Pons (tissue), 1 donor: ENCODE data around the gene ABLIM1.
"Not testable (repeated sequence)": the region's sequence is repeated elsewhere in the genome, so short reads cannot be mapped to it uniquely, and the experiment has no call there.

Experiments used
- DNase-seq: peaks from one replicate; pipeline ENCODE4 v3.0.0-alpha.2; 2016; ENCODE audit warnings: low spot score

The ABLIM1 gene

DNA sequence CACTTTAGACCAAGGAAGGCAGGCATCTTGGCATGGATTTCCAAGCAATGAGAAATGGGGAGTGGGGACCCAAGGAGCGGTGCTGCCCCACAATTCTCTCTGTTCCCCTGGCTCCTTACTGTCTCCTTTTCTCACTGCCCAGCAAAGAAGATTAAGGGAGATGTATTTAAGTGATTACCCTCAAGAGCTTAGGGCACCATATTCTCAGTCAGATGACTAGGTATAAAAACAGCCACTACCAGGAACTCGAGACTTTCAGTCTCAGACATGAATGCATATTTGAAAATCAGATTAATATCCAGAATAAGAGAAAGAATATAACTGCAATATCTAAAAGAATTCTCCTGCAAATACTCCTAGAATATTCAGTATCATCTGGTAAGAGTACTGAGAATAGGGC lies at the start of gene ABLIM1:
ABLIM1 (minus strand) TSS at position 101 of the 400 bp plus-strand sequence; CDS start at position 26, 75 bp downstream.
- DNase-seq, result no peak

- DNase-seq, result no peak
These were observed 48.5 kb upstream of the ABLIM1 start for GRCh38 chr10:114706458-114707055.

GRCh38 chr10:114704679-114705078 lies 46.6 kb upstream of the ABLIM1 start:
- DNase-seq, result peak; percentile 47

- DNase-seq, result no peak
These were observed 45.5 kb upstream of the ABLIM1 start for GRCh38 chr10:114703377-114704107.

DNA sequence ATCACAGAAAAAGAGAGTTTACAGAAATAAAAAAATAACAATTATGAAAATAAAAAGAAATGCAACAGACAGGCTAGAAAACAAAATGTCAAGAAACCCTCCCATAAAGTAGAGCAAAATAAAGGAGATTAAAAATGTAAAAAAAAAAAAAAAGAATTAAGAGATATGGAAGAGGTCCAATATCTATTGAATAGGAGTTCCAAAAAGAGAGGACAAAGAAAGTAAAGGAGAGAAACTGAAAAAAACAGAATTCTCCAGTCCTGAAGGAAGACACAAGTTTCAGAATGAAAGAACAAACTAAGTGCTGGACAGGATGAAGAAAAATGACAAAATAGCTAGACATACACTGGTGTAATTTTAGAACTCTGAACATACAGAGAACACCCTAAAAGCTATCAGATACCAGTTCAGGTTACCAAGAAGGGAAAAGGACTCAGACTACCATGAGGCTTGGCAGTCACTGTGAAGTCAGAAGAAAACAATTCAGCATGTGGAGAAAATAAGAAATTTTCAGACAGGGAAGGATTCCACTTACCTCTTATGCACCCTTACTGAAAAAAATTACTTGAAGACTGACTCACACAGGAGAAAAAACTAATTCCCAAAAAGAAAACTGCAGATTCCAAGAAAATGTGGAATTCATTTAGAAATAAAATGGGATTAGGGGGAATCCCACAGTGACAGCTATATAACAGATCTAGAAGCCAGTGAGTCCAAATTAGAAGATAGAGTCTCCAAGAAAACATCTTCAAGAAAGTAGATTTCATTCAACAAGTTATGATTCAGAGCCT lies 40.4 kb upstream of the ABLIM1 start:
- no peak for DNase-seq

DNA sequence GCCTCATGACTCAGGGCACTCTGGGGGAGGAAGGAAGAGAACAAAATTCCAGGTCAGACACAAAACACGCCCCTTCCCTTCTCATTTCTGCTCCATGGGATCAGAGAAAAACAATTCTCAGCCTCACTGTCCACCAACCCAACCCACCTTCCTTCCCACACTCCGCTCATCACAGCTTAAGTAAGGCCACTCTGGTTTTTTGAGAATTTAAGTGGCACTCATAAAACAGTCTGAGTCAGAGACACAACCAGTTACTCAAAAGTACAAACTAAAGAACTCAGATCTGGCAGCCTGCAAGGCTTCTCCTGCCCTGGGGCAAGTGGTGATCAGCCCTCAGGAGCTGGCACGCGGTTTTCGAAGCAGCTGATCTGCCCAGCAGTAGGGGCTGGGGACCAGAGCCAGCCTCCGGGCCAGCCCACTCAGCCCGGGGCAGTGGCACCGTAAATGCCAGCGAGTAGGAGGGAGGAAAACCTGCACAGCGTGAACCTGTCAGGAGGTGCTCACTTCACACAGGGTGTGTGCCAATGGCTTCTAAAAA lies 39.1 kb upstream of the ABLIM1 start:
- DNase-seq, result no peak

DNA sequence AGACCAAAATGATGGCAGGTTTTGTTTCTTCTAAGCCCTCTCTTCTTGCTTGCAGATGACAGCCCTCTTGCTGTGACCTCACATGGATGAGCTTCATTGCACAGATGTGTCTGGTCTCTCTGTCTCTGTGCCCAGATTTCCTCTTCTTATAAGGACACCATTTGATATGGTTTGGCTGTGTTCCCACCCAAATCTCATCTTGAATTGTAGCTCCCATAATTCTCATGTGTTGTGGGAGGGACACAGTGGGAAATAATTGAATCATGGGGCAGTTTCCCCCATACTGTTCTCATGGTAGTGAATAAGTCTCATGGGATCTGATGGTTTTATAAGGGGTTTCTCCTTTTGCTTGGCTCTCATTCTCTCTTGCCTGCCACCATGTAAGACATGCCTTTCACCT lies 38.2 kb upstream of the ABLIM1 start:
- not testable (repeated sequence) for DNase-seq

- no peak for DNase-seq
These were observed 36.7 kb upstream of the ABLIM1 start for GRCh38 chr10:114694752-114695151.

DNA sequence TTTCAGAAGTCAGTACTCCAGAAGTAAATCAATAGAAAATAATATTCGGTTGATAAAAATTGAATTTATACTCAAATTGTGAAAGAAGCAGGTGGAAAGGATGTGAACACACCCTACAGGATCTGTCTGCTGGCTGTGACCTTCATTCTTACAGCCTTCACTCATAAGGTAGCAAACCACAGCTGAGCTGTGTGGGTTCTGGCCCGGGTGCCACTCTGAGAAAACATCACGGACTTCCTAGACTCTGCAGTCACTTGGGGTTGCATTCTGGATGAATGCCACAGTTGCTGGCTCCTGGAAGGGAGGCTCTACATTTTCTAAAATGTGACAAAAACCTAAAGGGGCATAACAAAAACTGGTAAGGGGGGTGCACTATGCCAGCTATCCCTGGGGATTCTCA lies 36.0 kb upstream of the ABLIM1 start:
- DNase-seq, result no peak

DNA sequence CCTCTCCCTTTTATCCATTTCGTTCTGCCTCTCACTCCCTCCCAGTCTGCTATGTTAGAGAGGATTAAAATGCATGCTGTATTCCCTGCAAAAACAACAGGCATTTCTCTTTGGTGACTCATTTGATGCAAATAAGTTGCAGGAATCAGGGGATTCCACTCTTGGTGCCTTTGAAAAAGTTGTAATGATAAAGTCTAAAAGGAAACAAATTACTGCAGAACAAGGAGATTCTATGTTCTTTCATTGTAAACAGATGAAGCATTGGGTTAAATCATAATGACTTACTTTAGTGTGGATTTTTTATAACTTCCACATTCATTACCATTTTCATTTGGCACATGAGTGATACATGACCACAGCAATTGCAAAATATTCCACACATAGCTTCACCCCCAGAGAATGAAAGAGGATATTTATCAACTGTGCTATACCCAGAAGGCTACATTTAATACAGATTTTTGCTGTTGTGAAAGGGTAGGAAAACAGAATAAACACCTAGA lies 33.4 kb upstream of the ABLIM1 start:
- no peak for DNase-seq

DNA sequence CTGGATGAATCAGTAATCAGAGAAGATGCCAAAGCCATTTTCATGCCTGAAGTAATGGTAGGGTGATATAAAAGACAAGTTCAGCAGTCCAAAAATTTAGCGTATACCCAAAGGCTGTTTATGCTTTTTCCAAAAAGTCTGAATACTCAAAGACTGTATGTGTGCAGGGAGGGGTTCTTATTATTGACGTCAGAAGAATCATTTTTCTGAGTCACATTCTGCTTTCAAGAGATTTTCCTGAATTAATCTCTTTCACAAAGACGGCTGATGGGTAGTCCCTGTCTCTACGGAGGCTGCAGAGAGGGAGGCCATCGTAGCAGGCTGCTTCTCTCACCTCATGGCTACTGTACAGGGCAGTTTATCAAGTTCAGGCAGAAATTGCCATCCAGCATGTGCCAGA lies 30.7 kb upstream of the ABLIM1 start:
- DNase-seq, result no peak

GRCh38 chr10:114687459-114687858 lies 29.4 kb upstream of the ABLIM1 start:
- no peak for DNase-seq

DNA sequence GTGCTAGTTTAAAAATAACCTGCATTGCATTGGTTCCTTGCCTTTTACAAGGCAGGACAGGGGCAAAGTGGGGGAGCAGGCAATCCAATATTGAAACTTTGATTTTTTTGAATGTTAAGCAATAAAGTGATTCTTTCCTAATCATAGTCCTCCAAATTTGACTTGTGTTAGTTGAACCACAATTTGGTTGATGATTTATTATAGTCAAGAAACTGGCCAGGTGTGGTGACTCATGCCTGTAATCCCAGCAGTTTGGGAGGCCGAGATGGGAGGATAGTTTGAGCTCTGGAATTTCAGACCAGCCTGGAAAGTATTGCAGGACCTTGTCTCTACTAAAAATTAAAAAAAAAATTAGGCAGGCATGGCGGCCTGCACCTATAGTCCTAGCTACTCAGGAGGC lies 27.9 kb upstream of the ABLIM1 start:
- DNase-seq, result no peak

DNA sequence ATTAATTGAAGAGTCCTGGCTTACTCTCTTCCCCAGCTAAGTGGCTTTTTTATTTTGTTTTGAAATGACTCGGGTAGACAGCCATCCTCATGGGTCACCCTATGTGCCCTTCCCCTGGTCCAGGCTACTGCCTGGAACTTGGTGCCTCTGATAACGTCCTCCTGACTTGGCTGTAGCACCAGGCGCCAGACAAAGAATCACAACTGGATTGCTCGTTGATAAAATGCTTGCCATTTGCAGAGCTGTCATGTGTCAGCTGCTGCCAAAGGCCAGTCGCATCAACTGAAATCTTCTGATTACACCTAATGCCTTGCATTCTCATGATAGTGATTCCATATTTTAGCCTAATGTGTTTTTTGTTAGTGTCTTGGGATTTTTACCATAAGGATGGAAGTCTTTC lies 27.4 kb upstream of the ABLIM1 start:
- DNase-seq, result no peak

GRCh38 chr10:114684822-114685209 lies 26.7 kb upstream of the ABLIM1 start:
- DNase-seq, result no peak

- DNase-seq, result peak; percentile 35
These were observed 26.2 kb upstream of the ABLIM1 start for GRCh38 chr10:114684084-114684821.

DNA sequence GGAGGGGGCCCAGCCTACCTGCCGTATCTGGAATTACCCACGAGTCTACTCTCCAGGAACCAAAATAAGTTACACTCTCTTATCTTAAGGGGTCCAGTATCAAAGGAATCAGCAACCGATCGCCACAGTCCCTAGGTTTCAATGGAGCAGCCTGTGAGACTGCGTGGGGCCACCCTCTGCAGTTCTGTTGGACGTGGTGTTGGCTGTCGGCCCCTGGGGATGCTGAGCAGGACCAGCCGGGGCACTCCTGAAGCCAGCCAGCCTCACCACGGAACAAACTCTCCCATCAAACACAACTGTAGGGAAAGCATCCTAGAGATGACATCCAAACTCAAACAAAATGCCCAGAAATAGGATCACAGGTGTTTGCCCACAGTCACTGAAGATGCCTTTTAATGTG lies 25.5 kb upstream of the ABLIM1 start:
- no peak for DNase-seq

DNA sequence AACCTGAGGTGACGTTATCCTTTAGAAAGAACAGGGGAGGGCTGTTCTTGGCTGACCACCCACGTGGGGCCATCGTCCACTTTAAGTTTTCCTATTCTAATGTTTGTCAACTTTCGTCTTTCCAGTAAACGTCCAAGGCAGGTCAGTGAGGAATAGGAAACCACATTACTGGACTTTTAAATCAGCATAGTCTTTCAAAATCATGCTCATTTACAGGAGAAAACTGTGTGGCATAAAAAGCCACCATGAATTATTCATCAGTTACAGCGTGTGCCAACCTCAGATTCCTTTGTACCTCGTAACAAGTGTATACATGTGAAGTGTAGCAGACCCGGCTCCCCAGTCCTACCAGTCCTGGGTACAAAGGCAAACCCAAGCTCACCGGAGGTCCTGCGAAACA lies 25.1 kb upstream of the ABLIM1 start:
- no peak for DNase-seq

DNA sequence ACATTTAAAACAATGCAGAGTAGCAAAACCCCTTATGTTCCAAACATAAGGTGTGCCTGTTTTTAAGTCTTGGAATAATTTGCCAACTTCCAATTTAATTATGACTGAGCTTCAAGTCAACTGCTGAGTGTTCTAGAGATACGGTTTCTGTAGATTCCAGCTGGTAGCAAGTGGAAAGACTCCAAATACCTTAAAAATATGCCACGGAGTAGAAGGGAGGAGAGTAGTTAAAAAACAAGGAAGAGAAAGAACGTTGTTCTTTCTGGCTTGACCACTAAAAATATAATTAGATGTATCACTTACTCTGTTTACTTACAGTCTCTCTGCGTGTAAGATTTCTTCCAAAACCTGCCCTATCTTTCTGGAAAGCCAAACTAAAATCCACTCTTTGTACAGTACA lies 24.5 kb upstream of the ABLIM1 start:
- no peak for DNase-seq

DNA sequence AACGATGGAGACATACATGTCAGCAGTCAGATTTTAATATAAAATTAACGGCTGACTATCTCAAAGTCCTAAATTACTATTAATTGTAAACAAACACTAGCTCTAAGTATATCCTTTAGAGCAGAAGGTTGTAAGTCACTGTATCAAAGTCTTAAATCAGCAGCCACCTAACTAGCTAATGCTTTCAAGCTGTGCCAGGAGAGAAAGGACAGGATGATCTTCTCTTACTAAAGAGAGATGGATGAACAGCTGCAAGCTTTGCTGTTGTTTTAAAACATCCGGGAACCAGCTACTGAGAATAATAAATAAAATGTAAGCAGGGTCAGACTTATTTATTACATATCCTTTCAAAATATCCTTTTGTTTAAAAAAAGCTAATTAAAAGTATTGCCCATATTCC lies 24.0 kb upstream of the ABLIM1 start:
- no peak for DNase-seq

DNA sequence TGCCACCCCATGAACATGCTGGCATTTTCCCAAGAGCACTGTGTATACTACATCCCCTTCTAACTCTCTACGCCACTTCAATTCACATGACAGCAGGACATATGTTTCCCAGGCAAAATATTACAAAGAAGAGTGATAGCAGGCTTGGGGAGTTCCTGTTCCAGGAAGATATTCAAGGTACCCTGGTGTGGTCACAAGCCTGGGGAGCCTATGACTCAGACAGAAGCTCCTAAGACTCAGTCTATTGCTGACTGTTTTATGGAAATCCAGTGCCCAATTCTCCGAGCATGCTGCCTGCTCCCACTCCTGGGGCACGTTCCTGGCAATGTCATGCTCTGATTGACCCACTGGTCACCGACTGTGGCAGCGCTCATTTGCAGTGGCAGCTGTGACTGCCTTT lies 23.5 kb upstream of the ABLIM1 start:
- DNase-seq, result no peak

DNA sequence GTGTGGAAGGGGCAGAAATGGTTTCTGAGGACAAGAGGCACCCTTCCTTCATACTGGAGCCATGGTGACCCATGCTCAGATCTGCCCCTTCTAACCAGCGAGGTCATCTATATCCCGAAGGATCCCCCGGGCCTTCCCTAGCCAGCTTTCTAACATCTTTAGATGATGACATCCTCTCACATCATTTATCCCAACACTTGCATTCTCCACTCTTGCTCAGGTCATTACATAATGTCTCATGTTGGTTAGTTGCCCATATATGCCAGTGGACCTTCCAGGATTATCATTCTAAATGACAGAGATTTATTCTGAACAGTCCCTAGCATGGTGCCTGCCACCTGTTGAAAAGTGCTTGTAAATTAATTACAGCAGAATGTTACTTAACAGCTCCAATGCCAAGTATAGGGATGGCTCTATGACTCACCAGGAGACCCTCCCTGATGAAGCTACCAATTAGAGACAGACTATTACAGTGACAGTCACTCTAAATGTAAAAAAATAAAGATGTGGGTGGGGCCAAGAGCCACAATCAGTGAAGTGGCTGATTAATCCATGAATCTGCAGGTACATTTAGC lies 22.6 kb upstream of the ABLIM1 start:
- DNase-seq, result no peak
